IgD-negative memory B cell (primary cell): Measurements from ENCODE around the gene DLG3. TPM values are rescaled to one million over a fixed set of nuclear protein-coding genes. Genes with fewer than 3 reads are reported as not detected.

Experiments used
- H3K27ac Mint-ChIP-seq, 3 donors: one replicate each; pipeline ENCODE4 v1.8.0; 2020 to 2022; ENCODE audit warnings: mild to moderate bottlenecking in 3 of 3, mixed read lengths in 3 of 3, moderate library complexity in 1 of 3
- H3K27me3 Mint-ChIP-seq: one replicate; pipeline ENCODE4 v1.8.0; 2021; ENCODE audit warnings: mixed read lengths
- H3K36me3 Mint-ChIP-seq: one replicate; pipeline ENCODE4 v1.8.0; 2020; ENCODE audit warnings: mild to moderate bottlenecking, mixed read lengths
- H3K4me1 Mint-ChIP-seq, 3 donors: one replicate each; pipeline ENCODE4 v1.8.0; 2020 to 2022; ENCODE audit warnings: mixed read lengths in 3 of 3, mild to moderate bottlenecking in 1 of 3
- H3K4me3 Mint-ChIP-seq, 4 donors: one replicate each; pipeline ENCODE4 v1.8.0; 2020 to 2022; ENCODE audit warnings: mild to moderate bottlenecking in 4 of 4, mixed read lengths in 4 of 4, moderate library complexity in 3 of 4
- H3K9me3 Mint-ChIP-seq, 3 donors: one replicate each; pipeline ENCODE4 v1.8.0; 2020 to 2021; ENCODE audit warnings: mixed read lengths in 3 of 3, mild to moderate bottlenecking in 1 of 3
- polyA plus RNA-seq: library from polyadenylated mRNA; unstranded; fragments of 300-500 nt; fragmentation: Illumina TruSeq; gene quantifications from one replicate; pipeline ENCODE4 v1.2.3, GENCODE V29; 2021

The DLG3 gene
- polyA plus RNA-seq, 1 donor from 2014 or later = 1.2 TPM

- H3K4me1 Mint-ChIP-seq = peaks cover 0 to 6% (median 0%) of the 10 kb centered on the region in 3 donors
- no peak overlapping the region for H3K4me3 Mint-ChIP-seq
- no peaks in the 10 kb centered on the region for H3K36me3 Mint-ChIP-seq
- H3K27me3 Mint-ChIP-seq = peaks cover 3% of the 10 kb centered on the region
- H3K9me3 Mint-ChIP-seq = no peaks in the 10 kb centered on the region
- H3K27ac Mint-ChIP-seq = peak overlapping the region in 1 of 3 donors; percentile 57
Observed at GRCh38 chrX:70478526-70479245, 34.1 kb downstream of the DLG3 start.

- Mint-ChIP-seq H3K9me3 (no peaks in the 10 kb centered on the region), H3K4me1 (no peaks in the 10 kb centered on the region), H3K27me3 (peaks cover 3% of the 10 kb centered on the region), H3K27ac (peak overlapping the region in 1 of 3 donors; percentile 57), H3K4me3 (no peak overlapping the region), H3K36me3 (no peaks in the 10 kb centered on the region)
Observed at GRCh38 chrX:70479247-70479921, 34.7 kb downstream of the DLG3 start.

- H3K36me3 Mint-ChIP-seq = no peaks in the 10 kb centered on the region
- no peaks in the 10 kb centered on the region for H3K4me1 Mint-ChIP-seq
- no peaks in the 10 kb centered on the region for H3K9me3 Mint-ChIP-seq
- peaks cover 3% of the 10 kb centered on the region for H3K27me3 Mint-ChIP-seq
- H3K4me3 Mint-ChIP-seq = no peak overlapping the region
- no peak overlapping the region for H3K27ac Mint-ChIP-seq
Observed at GRCh38 chrX:70479922-70480659, 35.5 kb downstream of the DLG3 start.

GRCh38 chrX:70480660-70481018, 36.0 kb downstream of the DLG3 start:
- no peak overlapping the region for H3K4me3 Mint-ChIP-seq
- H3K9me3 Mint-ChIP-seq = no peaks in the 10 kb centered on the region
- no peaks in the 10 kb centered on the region for H3K36me3 Mint-ChIP-seq
- no peaks in the 10 kb centered on the region for H3K4me1 Mint-ChIP-seq
- H3K27me3 Mint-ChIP-seq = peaks cover 3% of the 10 kb centered on the region
- no peak overlapping the region for H3K27ac Mint-ChIP-seq

GRCh38 chrX:70481471-70482270, 37.0 kb downstream of the DLG3 start:
- Mint-ChIP-seq H3K27ac (peak overlapping the region in 1 of 3 donors; percentile 18), H3K27me3 (no peaks in the 10 kb centered on the region), H3K9me3 (no peaks in the 10 kb centered on the region), H3K4me1 (no peaks in the 10 kb centered on the region), H3K36me3 (no peaks in the 10 kb centered on the region), H3K4me3 (no peak overlapping the region)

- Mint-ChIP-seq H3K9me3 (no peaks in the 10 kb centered on the region), H3K27ac (no peak overlapping the region), H3K4me1 (no peaks in the 10 kb centered on the region)
Observed at GRCh38 chrX:70482300-70482699, 37.7 kb downstream of the DLG3 start.

GRCh38 chrX:70485466-70485865, 40.8 kb downstream of the DLG3 start:
- no peaks in the 10 kb centered on the region for H3K9me3 Mint-ChIP-seq
- no peaks in the 10 kb centered on the region for H3K27me3 Mint-ChIP-seq
- no peaks in the 10 kb centered on the region for H3K36me3 Mint-ChIP-seq
- H3K4me3 Mint-ChIP-seq = no peak overlapping the region
- no peak overlapping the region for H3K27ac Mint-ChIP-seq
- no peaks in the 10 kb centered on the region for H3K4me1 Mint-ChIP-seq

More at GRCh38 chrX:70482300-70482699, 37.7 kb downstream of the DLG3 start:
- Mint-ChIP-seq H3K27me3 (no peaks in the 10 kb centered on the region), H3K36me3 (no peaks in the 10 kb centered on the region), H3K4me3 (no peak overlapping the region)

- Mint-ChIP-seq H3K4me3 (no peak overlapping the region), H3K36me3 (peaks cover 10% of the 10 kb centered on the region), H3K27ac (no peak overlapping the region), H3K27me3 (peaks cover 1% of the 10 kb centered on the region), H3K4me1 (no peaks in the 10 kb centered on the region), H3K9me3 (no peaks in the 10 kb centered on the region)
Observed at GRCh38 chrX:70488856-70489255, 44.2 kb downstream of the DLG3 start.

GRCh38 chrX:70494441-70494840, 49.8 kb downstream of the DLG3 start:
- Mint-ChIP-seq H3K27me3 (peaks cover 1% of the 10 kb centered on the region), H3K9me3 (no peaks in the 10 kb centered on the region), H3K4me3 (no peak overlapping the region), H3K36me3 (peaks cover 11% of the 10 kb centered on the region), H3K4me1 (peaks cover 0 to 3% (median 0%) of the 10 kb centered on the region in 3 donors), H3K27ac (no peak overlapping the region)

GRCh38 chrX:70496491-70496890, 51.9 kb downstream of the DLG3 start:
- Mint-ChIP-seq H3K27ac (no peak overlapping the region), H3K9me3 (no peaks in the 10 kb centered on the region), H3K4me3 (no peak overlapping the region), H3K4me1 (peaks cover 0 to 3% (median 0%) of the 10 kb centered on the region in 3 donors), H3K27me3 (no peaks in the 10 kb centered on the region), H3K36me3 (peaks cover 12% of the 10 kb centered on the region)

GRCh38 chrX:70497026-70497425, 52.4 kb downstream of the DLG3 start:
- peaks cover 0 to 3% (median 0%) of the 10 kb centered on the region in 3 donors for H3K4me1 Mint-ChIP-seq
- H3K4me3 Mint-ChIP-seq = no peak overlapping the region
- no peaks in the 10 kb centered on the region for H3K9me3 Mint-ChIP-seq
- no peaks in the 10 kb centered on the region for H3K27me3 Mint-ChIP-seq
- no peak overlapping the region for H3K27ac Mint-ChIP-seq
- H3K36me3 Mint-ChIP-seq = peaks cover 12% of the 10 kb centered on the region

- no peak overlapping the region for H3K27ac Mint-ChIP-seq
- peaks cover 0 to 3% (median 0%) of the 10 kb centered on the region in 3 donors for H3K4me1 Mint-ChIP-seq
- H3K36me3 Mint-ChIP-seq = peaks cover 4% of the 10 kb centered on the region
- no peak overlapping the region for H3K4me3 Mint-ChIP-seq
- no peaks in the 10 kb centered on the region for H3K27me3 Mint-ChIP-seq
- no peaks in the 10 kb centered on the region for H3K9me3 Mint-ChIP-seq
Observed at GRCh38 chrX:70498129-70498528, 53.5 kb downstream of the DLG3 start.

GRCh38 chrX:70500826-70501225, 56.2 kb downstream of the DLG3 start:
- H3K4me1 Mint-ChIP-seq = peaks cover 0 to 3% (median 0%) of the 10 kb centered on the region in 3 donors
- H3K9me3 Mint-ChIP-seq = no peaks in the 10 kb centered on the region
- H3K36me3 Mint-ChIP-seq = peaks cover 4% of the 10 kb centered on the region
- H3K4me3 Mint-ChIP-seq = no peak overlapping the region
- no peak overlapping the region for H3K27ac Mint-ChIP-seq
- H3K27me3 Mint-ChIP-seq = no peaks in the 10 kb centered on the region

- Mint-ChIP-seq H3K27ac (no peak overlapping the region), H3K9me3 (peaks cover 0 to 1% (median 0%) of the 10 kb centered on the region in 3 donors), H3K36me3 (peaks cover 4% of the 10 kb centered on the region), H3K27me3 (peaks cover 4% of the 10 kb centered on the region), H3K4me1 (peaks cover 0 to 5% (median 5%) of the 10 kb centered on the region in 3 donors), H3K4me3 (no peak overlapping the region)
Observed at GRCh38 chrX:70504772-70505450, 60.3 kb downstream of the DLG3 start.
